Measurements from ENCODE around the gene GNB1L. TPM values are rescaled to one million over a fixed set of nuclear protein-coding genes. Genes with fewer than 3 reads are reported as not detected.

GNB1L gene
- total RNA-seq, 1 experiment from 2014 or later, result 15.8 TPM

GRCh38 chr22:19807914-19808872, 46.5 kb downstream of the GNB1L start:
- ChIA-PET POLR2A (no interaction called here), CTCF (no interaction called here)
- no peaks in the 10 kb centered on the region for H3K27me3 Mint-ChIP-seq (ENCODE audit: insufficient read depth, unreplicated experiment)
- Histone ChIP-seq H3K4me1 (no peaks in the 10 kb centered on the region), H3K9me3 (no peaks in the 10 kb centered on the region), H3K36me3 (ENCODE audit: control insufficient read depth, insufficient read depth, low read length) (no peaks in the 10 kb centered on the region), H3K27me3 (replicated peaks; ENCODE audit: control insufficient read depth, insufficient read depth, low read length) (no peaks in the 10 kb centered on the region), H3K4me3 (ENCODE audit: low read depth, low read length) (no peak overlapping the region)
- intact Hi-C loops (cut with micrococcal nuclease; ENCODE audit: unreplicated experiment), result no loop called here
- H3K9me3 Mint-ChIP-seq (ENCODE audit: unreplicated experiment), result no peaks in the 10 kb centered on the region
- H3K4me1 Mint-ChIP-seq (ENCODE audit: low read depth, unreplicated experiment), result no peaks in the 10 kb centered on the region
- H3K4me3 Mint-ChIP-seq (ENCODE audit: unreplicated experiment), result no peak overlapping the region
- peak in 1 of 2 experiments; percentile 23 for DNase-seq
- no peaks in the 10 kb centered on the region for H3K36me3 Mint-ChIP-seq (ENCODE audit: insufficient read depth, unreplicated experiment)
- no peak for TF ChIP-seq CTCF (IDR thresholded peaks at IDR 0.05; ENCODE audit: insufficient read depth in 1 of 2, low read depth in 1 of 2, low read length in 1 of 2, severe bottlenecking in 1 of 2, unreplicated experiment in 1 of 2)
- H3K27ac Mint-ChIP-seq (ENCODE audit: unreplicated experiment), result no peak overlapping the region
- no TSS peak for BruUV-seq (replicated peaks)

GRCh38 chr22:19807161-19807913, 47.3 kb downstream of the GNB1L start:
- no TSS peak for BruUV-seq (replicated peaks)
- DNase-seq, result peak in 1 of 2 experiments; percentile 22
- no peak overlapping the region for H3K27ac Mint-ChIP-seq (ENCODE audit: unreplicated experiment)

More at GRCh38 chr22:19807161-19807913, 47.3 kb downstream of the GNB1L start:
- Mint-ChIP-seq H3K9me3 (ENCODE audit: unreplicated experiment) (no peaks in the 10 kb centered on the region), H3K4me3 (ENCODE audit: unreplicated experiment) (no peak overlapping the region), H3K36me3 (ENCODE audit: insufficient read depth, unreplicated experiment) (no peaks in the 10 kb centered on the region), H3K4me1 (ENCODE audit: low read depth, unreplicated experiment) (no peaks in the 10 kb centered on the region), H3K27me3 (ENCODE audit: insufficient read depth, unreplicated experiment) (no peaks in the 10 kb centered on the region)
- H3K9me3 ChIP-seq, result no peaks in the 10 kb centered on the region
- H3K36me3 ChIP-seq (ENCODE audit: control insufficient read depth, insufficient read depth, low read length), result no peaks in the 10 kb centered on the region
- H3K27me3 ChIP-seq (replicated peaks; ENCODE audit: control insufficient read depth, insufficient read depth, low read length), result no peaks in the 10 kb centered on the region
- ChIA-PET CTCF (no interaction called here), POLR2A (no interaction called here)
- intact Hi-C loops (cut with micrococcal nuclease; ENCODE audit: unreplicated experiment), result no loop called here
- no peak for TF ChIP-seq CTCF (IDR thresholded peaks at IDR 0.05; ENCODE audit: insufficient read depth in 1 of 2, low read depth in 1 of 2, low read length in 1 of 2, severe bottlenecking in 1 of 2, unreplicated experiment in 1 of 2)
- H3K4me3 ChIP-seq (ENCODE audit: low read depth, low read length), result no peak overlapping the region
- H3K4me1 ChIP-seq, result no peaks in the 10 kb centered on the region
